HEK293T (cell line): Measurements from ENCODE around the gene TP53I11.

Source experiments
- ARNT ChIP-seq: fragments of 450-650 bp; IDR thresholded peaks from 2 replicates; pipeline ENCODE4 v1.6.1; 2017; ENCODE audit warnings: mild to moderate bottlenecking
- BHLHE40 ChIP-seq: fragments of 450-650 bp; IDR thresholded peaks from 2 replicates; pipeline ENCODE4 v1.6.1; 2016; ENCODE audit warnings: mild to moderate bottlenecking, moderate library complexity, borderline replicate concordance
- ELF4 ChIP-seq: fragments of 450-650 bp; IDR thresholded peaks from 2 replicates; pipeline ENCODE4 v1.6.1; 2017; ENCODE audit warnings: antibody characterized with exemption
- FOXM1 ChIP-seq: fragments of 450-650 bp; IDR thresholded peaks from 2 replicates; pipeline ENCODE4 v1.6.1; 2017; ENCODE audit warnings: mild to moderate bottlenecking, borderline replicate concordance
- HDGF ChIP-seq: fragments of 450-650 bp; IDR thresholded peaks from 2 replicates; pipeline ENCODE4 v1.6.1; 2017; ENCODE audit warnings: antibody characterized with exemption, borderline replicate concordance
- LEF1 ChIP-seq: fragments of 450-650 bp; IDR thresholded peaks from 2 replicates; pipeline ENCODE4 v1.6.1; 2017; ENCODE audit warnings: mild to moderate bottlenecking, borderline replicate concordance
- NFRKB ChIP-seq: fragments of 450-650 bp; IDR thresholded peaks from 2 replicates; pipeline ENCODE4 v1.6.1; 2016; ENCODE audit warnings: mild to moderate bottlenecking, moderate library complexity
- PKNOX1 ChIP-seq: fragments of 450-650 bp; IDR thresholded peaks from 2 replicates; pipeline ENCODE4 v1.6.1; 2016
- SP1 ChIP-seq: fragments of 450-650 bp; IDR thresholded peaks from 2 replicates; pipeline ENCODE4 v1.6.1; 2017
- SUZ12 ChIP-seq: fragments of 450-650 bp; IDR thresholded peaks from 2 replicates; pipeline ENCODE4 v1.6.1; 2016; ENCODE audit warnings: mild to moderate bottlenecking
- TARDBP ChIP-seq: fragments of 450-650 bp; IDR thresholded peaks from 2 replicates; pipeline ENCODE4 v1.6.1; 2016
- ZNF384 ChIP-seq: fragments of 450-650 bp; IDR thresholded peaks from 2 replicates; pipeline ENCODE4 v1.6.1; 2016

DNA sequence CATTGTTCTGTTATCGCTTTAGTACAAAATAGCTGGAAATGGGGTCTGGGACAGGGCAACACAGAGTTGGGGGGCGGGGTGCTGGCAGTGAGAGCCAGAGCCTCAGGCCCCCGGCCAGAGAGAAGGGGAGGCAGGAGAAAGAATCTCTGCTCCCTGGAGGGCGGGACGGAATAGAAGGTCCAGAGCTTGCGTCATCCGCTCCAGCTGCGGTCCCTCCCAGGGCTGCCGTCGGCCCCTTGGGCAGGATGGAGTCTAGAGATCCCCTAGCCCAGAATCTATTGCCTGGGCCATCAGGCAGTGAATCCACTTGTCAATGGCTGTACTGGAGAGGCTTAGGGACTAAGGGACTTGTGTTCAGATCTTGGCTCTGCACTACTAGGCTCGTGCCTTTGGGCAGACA lies 5.0 kb downstream of the TP53I11 start:
- no peak for TF ChIP-seq SUZ12
- TF ChIP-seq PKNOX1 = no peak
- no peak for TF ChIP-seq NFRKB
- TF ChIP-seq ARNT = no peak
- no peak for TF ChIP-seq SP1
- no peak for TF ChIP-seq ELF4
- TF ChIP-seq ZNF384 = no peak
- TF ChIP-seq FOXM1 = no peak
- no peak for TF ChIP-seq HDGF
- TF ChIP-seq TARDBP = no peak
- no peak for TF ChIP-seq LEF1
- no peak for TF ChIP-seq BHLHE40
